ENCODE results near the gene MRE11.

DNA sequence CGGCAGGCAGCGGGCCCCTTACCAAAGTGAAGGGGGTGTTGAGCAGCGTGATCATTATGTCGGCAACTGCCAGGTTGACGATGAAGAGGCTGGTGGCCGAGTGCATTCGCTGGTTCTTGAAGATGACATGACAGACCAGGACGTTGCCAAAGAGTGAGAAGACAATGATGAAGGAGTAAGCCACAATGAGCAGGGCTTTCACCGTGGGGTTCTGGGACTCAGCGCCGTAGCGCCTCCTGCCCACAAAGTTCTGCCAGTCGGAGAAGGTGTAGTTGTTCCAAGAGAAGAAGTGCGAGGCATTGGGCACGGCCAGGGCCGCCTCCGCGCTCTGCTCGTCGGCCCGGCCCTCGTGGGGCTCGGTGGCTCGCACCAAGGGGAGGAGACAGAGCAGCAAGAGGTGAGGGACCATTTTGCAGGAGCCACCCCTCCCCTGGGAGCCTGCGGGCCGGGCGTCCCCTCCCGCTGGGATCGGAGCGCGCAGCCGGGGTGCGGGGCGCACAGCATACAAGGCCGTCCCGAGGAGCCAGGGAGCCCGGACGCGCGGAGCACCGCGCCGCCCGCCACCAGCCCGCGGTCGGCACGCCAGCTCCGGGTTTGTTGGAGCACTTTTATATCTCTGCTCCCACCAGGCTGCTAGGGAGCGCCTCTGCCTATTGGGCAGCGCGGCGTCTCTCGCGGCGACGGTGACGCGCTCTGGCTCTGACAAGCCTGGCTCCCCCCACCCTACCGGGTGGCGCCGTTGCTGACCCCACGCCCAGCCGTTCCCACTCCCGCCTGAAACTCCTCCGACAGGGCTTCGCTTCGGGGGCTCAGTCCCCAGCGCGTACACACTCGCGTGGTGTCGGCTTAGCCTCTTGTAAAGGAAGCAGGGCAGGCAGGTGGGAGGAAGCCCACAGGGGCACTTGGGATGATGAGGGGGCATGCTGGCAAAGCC, 92.5 kb downstream of the MRE11 start, which contains the start of gene GPR83:
- TF ChIP-seq, protein P1, sequence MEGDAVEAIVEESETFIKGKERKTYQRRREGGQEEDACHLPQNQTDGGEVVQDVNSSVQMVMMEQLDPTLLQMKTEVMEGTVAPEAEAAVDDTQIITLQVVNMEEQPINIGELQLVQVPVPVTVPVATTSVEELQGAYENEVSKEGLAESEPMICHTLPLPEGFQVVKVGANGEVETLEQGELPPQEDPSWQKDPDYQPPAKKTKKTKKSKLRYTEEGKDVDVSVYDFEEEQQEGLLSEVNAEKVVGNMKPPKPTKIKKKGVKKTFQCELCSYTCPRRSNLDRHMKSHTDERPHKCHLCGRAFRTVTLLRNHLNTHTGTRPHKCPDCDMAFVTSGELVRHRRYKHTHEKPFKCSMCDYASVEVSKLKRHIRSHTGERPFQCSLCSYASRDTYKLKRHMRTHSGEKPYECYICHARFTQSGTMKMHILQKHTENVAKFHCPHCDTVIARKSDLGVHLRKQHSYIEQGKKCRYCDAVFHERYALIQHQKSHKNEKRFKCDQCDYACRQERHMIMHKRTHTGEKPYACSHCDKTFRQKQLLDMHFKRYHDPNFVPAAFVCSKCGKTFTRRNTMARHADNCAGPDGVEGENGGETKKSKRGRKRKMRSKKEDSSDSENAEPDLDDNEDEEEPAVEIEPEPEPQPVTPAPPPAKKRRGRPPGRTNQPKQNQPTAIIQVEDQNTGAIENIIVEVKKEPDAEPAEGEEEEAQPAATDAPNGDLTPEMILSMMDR (conservative IDR thresholded peaks at IDR 0.05; ENCODE audit: low read length): no peak
- TF ChIP-seq EZH2phosphoT487 (IDR thresholded peaks at IDR 0.05; ENCODE audit: borderline replicate concordance, low read depth, low read length): no peak

All from OCI-LY7 (cell line).